HPDE6-E6E7 (cell line): Measurements from ENCODE around the gene SHC3.
A peak's percentile ranks its signal among the peaks of the same experiment; 100 is the strongest.

Experiments used
- DNase-seq: peaks from one replicate; pipeline ENCODE4 v3.0.0; 2011; ENCODE audit warnings: missing footprints; ENCODE audit errors: extremely low spot score

The SHC3 gene

DNA sequence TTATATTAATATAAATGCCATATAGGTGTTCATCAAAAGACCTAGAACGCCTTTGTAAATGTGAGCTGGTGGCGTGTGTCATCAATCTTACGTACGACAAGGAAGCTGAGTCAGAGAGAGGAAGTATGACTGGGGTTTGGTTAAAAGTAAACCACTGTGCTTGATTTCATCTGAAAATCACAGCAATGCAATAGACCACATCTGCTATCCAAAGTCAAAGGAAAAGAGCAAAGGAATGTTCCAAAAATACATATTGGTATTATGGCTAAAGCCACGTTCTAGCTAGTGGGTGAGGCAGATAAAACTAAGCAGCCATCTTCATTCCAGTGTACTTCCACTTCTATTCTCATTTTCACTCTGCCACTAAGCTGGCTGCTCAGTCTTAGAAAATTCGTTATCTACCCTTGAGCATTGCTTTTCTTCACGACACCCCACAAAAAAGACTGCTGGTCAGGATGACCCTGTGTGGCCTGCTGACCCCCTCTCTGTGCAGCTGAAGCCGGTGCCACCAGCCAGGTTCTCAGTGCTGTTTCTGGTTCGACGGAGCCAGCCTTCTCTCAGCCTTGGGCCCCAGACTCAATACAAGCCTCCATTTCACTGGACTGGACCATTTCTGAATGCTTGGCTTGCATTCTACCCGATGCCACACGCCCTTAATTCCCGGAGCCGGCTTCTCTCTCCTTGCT lies 23.8 kb downstream of the SHC3 start:
- DNase-seq, result peak; percentile 64

GRCh38 chr9:89154218-89154617 lies 24.4 kb downstream of the SHC3 start:
- DNase-seq, result no peak

GRCh38 chr9:89153232-89154017 lies 25.2 kb downstream of the SHC3 start:
- DNase-seq, result peak; percentile 60

- peak; percentile 28 for DNase-seq
Measured at GRCh38 chr9:89149726-89150125, 28.9 kb downstream of the SHC3 start.

- no peak for DNase-seq
Measured at GRCh38 chr9:89145097-89145496, 33.5 kb downstream of the SHC3 start.

- DNase-seq, result no peak
Measured at GRCh38 chr9:89144238-89144637, 34.4 kb downstream of the SHC3 start.

GRCh38 chr9:89143266-89143665 lies 35.4 kb downstream of the SHC3 start:
- no peak for DNase-seq

DNA sequence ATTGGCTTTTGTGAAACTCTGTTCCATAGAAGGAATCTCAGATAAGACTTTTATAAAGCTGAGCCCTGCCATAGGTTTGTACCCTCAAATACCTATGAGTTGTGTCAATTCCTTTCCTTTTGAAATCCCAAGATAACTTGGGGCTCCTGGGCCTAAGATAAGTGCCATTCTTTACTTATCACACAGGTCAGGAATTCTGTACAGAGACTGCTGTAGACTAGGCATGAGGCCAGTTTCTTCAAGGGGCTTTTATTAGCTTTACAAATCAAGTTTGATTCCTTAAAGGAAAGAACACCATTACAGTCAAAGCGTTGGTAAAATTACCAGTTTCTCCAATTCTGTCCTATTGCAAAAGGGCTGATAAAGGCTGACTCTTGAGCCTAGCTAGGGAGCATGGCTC lies 39.2 kb downstream of the SHC3 start:
- DNase-seq, result no peak

DNA sequence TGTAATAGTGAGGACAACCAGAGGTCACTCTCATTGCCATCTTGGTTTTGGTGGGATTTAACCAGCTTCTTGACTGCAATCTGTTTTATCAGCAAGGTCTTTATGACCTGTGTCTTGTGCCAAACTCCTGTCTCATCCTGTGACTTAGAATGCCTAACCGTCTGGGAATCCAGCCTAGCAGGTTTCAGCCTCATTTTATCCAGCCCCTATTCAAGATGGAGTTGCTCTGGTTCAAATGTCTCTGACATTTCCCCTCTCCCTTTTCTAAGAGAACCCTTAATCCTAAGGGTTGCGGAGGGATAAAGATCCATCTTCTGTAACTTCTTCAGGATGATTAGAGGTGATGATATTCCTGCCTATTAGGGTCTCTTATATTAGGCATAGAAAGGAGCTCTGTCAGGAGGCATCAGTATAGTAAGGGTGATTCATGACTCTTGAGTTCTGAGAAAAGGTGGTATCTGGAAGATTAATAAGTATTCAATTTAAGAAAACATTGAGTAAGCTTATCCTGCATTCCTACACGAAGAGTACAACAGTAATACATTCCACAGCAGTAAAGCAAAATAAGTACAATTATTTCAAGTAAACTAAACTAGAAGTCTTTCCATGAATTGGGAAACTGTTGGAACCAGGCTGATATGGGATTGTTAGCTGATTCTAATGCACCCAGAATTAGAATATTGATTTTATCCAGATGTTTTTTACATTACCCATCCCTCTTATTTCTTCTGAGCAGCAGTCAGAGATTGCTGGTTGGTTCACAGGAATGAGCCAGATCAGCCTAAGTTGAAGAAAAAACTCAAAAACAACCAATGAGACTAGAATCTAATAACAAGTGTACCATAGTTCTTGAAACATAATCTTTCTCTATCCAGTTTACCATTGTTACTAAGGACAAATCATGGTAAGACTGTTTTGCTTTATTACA lies 39.9 kb downstream of the SHC3 start:
- no peak for DNase-seq

GRCh38 chr9:89137542-89138462 lies 40.8 kb downstream of the SHC3 start:
- peak; percentile 39 for DNase-seq

DNA sequence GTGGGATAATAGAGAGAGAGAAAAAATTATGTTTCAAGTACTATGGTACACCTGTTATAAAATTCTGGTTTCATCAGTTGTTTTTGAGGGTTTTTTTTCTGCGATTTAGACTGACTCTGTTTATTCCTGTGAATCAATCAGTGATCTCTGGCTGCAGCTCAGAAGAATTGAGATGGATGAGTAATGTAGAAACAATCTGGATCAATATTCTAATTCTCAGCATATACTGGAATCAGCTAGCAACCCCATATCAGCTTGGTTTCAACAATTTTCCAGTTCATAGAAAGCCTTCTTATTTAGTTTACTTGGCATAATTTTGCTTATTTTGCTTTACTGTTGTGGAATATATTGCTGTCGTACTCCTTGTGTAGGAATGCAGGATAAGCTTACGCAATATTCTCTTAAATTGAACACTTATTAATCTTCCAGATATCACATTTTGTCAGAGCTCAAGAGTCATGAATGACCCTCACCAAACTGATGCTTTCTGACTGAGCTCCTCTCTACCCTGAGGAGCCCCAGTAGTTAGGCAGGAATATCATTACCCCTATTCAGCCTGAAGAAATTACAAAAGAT lies 42.9 kb downstream of the SHC3 start:
- DNase-seq, result no peak

DNA sequence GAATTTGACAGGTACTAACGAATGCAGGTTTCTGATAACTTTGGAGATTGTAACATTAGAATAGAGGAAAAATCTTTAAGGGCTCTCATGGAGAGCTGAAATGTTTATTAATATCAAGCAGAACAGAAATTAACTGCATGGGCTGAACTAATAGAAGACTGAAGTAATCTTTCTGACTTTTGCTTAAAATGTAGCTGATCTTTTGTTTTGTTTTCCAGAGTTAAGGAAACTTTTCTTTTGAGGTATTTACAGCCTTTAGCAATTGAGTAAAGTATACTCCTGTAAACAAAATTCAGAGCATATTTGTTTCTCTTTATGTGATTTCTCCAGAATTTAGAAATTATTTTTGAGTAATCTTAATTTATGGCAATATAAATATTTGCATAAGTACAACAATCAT lies 43.9 kb downstream of the SHC3 start:
- DNase-seq, result no peak

DNA sequence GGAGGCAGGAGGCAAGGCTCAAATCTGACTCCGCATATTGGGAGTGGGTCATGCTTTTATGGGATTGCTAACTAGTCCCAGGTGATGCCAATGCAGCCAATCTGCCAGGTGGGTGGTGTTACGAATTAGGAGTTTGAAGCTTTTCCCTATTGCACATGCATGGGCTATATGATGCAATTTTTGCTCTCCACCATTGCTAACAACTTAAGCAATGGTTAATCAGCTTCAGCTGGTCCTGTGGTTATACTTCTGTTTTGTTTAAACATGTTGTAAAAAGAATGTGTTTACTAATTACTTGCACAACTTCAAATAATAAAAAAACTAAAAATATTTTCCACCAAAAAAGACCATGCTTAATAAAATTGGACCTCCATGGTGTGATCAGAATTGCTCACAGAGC lies 55.7 kb downstream of the SHC3 start:
- DNase-seq, result no peak

DNA sequence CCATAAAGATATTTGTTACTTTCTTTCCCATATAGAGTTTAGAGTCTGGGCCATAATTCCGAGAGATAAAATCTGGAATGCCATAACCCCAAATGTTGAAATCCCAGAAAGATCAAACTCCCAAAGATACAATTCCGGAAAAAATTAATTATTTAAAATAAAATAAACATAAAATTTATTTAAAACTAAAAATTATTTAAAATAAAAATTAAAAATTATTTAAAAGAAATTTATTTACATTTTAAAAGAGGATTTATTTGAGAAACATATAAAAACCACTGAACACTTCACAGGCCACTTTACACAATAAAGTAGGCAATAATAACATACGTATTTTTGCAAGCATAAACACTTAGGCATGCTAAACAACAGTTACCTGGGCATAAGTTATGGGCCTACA lies 57.9 kb downstream of the SHC3 start:
- no peak for DNase-seq

- no peak for DNase-seq
Measured at GRCh38 chr9:89116805-89117192, 61.8 kb downstream of the SHC3 start.

GRCh38 chr9:89116064-89116804 lies 62.4 kb downstream of the SHC3 start:
- DNase-seq, result no peak

- DNase-seq, result no peak
Measured at GRCh38 chr9:89115426-89115825, 63.2 kb downstream of the SHC3 start.

DNA sequence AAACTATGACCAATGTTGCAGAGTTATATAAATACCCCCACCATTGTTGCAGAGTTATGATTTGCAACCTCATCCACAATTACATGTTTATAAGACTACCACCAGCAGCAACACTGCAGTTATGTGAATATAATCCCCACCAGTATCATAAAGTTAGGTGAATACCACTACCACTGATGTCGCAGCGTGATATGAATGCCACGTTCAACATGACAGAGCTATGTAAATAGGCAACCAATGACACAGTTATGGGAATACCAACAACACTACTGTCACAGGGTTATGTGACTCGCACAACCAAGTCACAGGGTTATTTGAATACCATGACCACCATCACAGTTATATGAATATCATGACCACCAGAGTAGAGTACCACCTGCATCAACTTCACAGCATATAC lies 63.9 kb downstream of the SHC3 start:
- no peak for DNase-seq

- DNase-seq, result no peak
Measured at GRCh38 chr9:89113851-89114250, 64.8 kb downstream of the SHC3 start.

DNA sequence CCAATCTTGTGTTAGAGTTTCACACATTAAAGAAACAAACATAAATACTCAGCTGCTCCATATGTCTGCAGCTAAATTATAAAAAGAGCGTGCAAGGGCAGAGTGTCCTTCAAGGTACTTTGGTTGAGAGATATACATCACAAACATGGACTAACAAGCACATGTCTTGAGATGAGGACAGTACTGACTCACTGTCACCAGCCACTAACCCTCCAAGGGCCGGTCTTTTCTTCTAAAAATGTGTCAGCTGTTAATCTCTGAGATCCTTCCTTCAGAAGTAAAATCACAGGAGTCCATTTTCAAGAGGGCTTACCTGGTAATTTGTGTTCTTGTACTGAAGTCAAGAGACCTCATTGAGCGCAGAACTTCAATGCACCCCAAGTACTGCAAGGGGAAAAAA lies 66.4 kb downstream of the SHC3 start:
- DNase-seq, result no peak
